ENCODE measurements around the gene SND1.

The SND1 gene

GRCh38 chr7:127821146-127821545, 169.2 kb downstream of the SND1 start:
- H3K4me3 ChIP-seq (replicated peaks; ENCODE audit: low read depth, low read length): no peak overlapping the region
- no peak for DNase-seq (ENCODE audit: extremely low read depth, low read depth)
- TF ChIP-seq CTCF (IDR thresholded peaks at IDR 0.05; ENCODE audit: low read depth, low read length, missing control alignments): no peak

GRCh38 chr7:127822822-127823508, 171.0 kb downstream of the SND1 start:
- DNase-seq (ENCODE audit: extremely low read depth, low read depth): no peak
- H3K4me3 ChIP-seq (replicated peaks; ENCODE audit: low read depth, low read length): no peak overlapping the region
- TF ChIP-seq CTCF (IDR thresholded peaks at IDR 0.05; ENCODE audit: low read depth, low read length, missing control alignments): no peak

GRCh38 chr7:127824682-127825081, 172.7 kb downstream of the SND1 start:
- no peak overlapping the region for H3K4me3 ChIP-seq (replicated peaks; ENCODE audit: low read depth, low read length)
- TF ChIP-seq CTCF (IDR thresholded peaks at IDR 0.05; ENCODE audit: low read depth, low read length, missing control alignments): no peak
- no peak for DNase-seq (ENCODE audit: extremely low read depth, low read depth)

- no peak for TF ChIP-seq CTCF (IDR thresholded peaks at IDR 0.05; ENCODE audit: low read depth, low read length, missing control alignments)
Measured at GRCh38 chr7:127828843-127829500, 177.0 kb downstream of the SND1 start.

GRCh38 chr7:127831318-127832219, 179.6 kb downstream of the SND1 start:
- TF ChIP-seq CTCF (IDR thresholded peaks at IDR 0.05; ENCODE audit: low read depth, low read length, missing control alignments): no peak
- DNase-seq (ENCODE audit: extremely low read depth, low read depth): no peak
- H3K4me3 ChIP-seq (replicated peaks; ENCODE audit: low read depth, low read length): no peak overlapping the region

More at GRCh38 chr7:127828843-127829500, 177.0 kb downstream of the SND1 start:
- no peak overlapping the region for H3K4me3 ChIP-seq (replicated peaks; ENCODE audit: low read depth, low read length)
- DNase-seq (ENCODE audit: extremely low read depth, low read depth): no peak

GRCh38 chr7:127832592-127832991, 180.6 kb downstream of the SND1 start:
- TF ChIP-seq CTCF (IDR thresholded peaks at IDR 0.05; ENCODE audit: low read depth, low read length, missing control alignments): no peak
- DNase-seq (ENCODE audit: extremely low read depth, low read depth): no peak
- H3K4me3 ChIP-seq (replicated peaks; ENCODE audit: low read depth, low read length): no peak overlapping the region
